RWPE1 (cell line): ENCODE measurements around the gene TRRAP.

Source experiments
- CTCF ChIA-PET: fragments of 350-600 bp; sonication (Branson Sonifier 250); formaldehyde crosslinking; extraction: SDS; loops from one replicate; lab custom pipeline; 2021; lab: Yijun Ruan, JAX
- POLR2A ChIA-PET: fragments of 400-600 bp; formaldehyde crosslinking; extraction: SDS; loops from one replicate; lab custom pipeline; 2020; ENCODE audit warnings: antibody characterized with exemption; ENCODE audit not compliant: low non-redundant PET; lab: Yijun Ruan, JAX
- DNase-seq: peaks from one replicate; pipeline ENCODE4 v3.0.0; 2012; ENCODE audit warnings: low spot score
- H3K27ac ChIP-seq: fragments of 450-650 bp; 2 replicates; pipeline ENCODE4 v1.5.1; 2017
- CTCF ChIP-seq: fragments of 450-650 bp; conservative IDR thresholded peaks from 2 replicates; pipeline ENCODE4 v1.5.1; 2017; ENCODE audit warnings: low read depth, mild to moderate bottlenecking

TRRAP gene

GRCh38 chr7:99050971-99051370 is 172.6 kb downstream of the TRRAP start:
- DNase-seq: no peak
- H3K27ac ChIP-seq: no peak overlapping the region
- CTCF ChIA-PET: no interaction called here
- POLR2A ChIA-PET: interaction anchor here (0.7 kb wide), 1 partner anchor 11 kb away, joined by 7 read pairs; no protein-coding TSS in a partner anchor
- TF ChIP-seq CTCF: no peak

GRCh38 chr7:99054781-99055180 is 176.4 kb downstream of the TRRAP start:
- TF ChIP-seq CTCF: no peak
- H3K27ac ChIP-seq: no peak overlapping the region
- POLR2A ChIA-PET: interaction anchor here (0.6 kb wide), 1 partner anchor 18 kb away, joined by 7 read pairs; no protein-coding TSS in a partner anchor
- no peak for DNase-seq
- CTCF ChIA-PET: no interaction called here

GRCh38 chr7:99061001-99061776 is 182.9 kb downstream of the TRRAP start:
- ChIA-PET CTCF (interaction anchor here (0.6 kb wide), 2 partner anchors 10 to 44 kb away, joined by 3 to 5 read pairs; no protein-coding TSS in a partner anchor), POLR2A (no interaction called here)
- no peak overlapping the region for H3K27ac ChIP-seq
- no peak for TF ChIP-seq CTCF
- DNase-seq: no peak
